ENCODE results near the gene CYP4A22.
"Not testable (repeated sequence)": the region's sequence is repeated elsewhere in the genome, so short reads cannot be mapped to it uniquely, and the experiment has no call there.

CYP4A22 gene

GRCh38 chr1:47157957-47158356, 20.7 kb downstream of the CYP4A22 start:
- not testable (repeated sequence) for DNase-seq

GRCh38 chr1:47160716-47161115, 23.5 kb downstream of the CYP4A22 start:
- DNase-seq = no peak

DNA sequence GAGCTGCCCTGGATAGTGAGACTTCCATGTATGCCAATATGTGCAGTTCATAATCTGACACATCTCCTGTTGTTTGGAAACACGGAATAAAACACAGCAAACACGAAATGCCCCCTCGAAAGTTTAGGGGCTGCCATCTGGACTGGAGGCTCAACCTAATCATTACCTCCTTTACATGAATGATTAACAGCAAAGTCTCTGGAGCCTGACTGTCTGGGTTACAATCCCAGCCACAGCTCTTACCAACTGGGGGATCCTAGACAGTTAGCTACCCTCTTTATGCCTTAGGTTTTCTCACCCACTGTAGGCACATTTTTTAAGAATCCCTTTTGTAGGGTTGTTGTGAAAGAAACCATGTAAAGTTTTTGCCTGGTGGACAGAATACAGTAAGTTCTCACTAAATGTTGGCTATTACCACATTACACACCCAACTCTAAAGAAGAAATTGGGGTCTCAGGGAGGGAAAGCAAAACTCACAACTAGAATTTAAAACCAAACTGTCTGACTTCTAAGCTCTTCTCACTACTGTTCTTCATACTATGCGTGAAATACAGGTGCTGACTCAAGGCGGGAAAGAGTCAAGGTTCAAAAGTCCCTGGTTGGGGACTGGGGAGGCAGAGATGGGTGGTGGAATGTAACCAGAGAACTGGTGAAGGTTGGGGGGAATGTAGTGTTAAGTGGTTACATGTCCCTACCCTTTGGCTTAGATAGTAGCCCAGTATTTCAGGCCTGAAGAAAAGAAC, 24.2 kb downstream of the CYP4A22 start:
- no peak for DNase-seq

DNA sequence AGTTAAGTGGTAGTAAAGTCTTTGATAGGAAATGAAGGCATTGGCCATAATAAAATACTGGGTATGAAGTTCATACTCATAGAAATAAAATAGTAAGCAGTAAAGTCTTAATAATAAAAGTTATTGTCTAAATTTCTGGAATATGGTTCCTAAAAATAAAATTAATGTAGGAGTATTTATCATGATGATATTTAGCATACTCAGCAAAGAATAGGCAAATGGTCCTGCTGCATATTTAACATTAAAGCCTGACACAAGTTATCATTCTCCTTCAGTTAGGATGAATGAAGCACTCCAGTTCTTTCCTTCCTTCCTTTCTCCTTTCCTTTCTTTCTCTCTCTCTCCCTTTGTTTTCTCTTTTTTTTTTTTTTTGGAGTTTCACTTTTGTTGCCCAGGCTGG, 27.3 kb downstream of the CYP4A22 start:
- DNase-seq = no peak

- no peak for DNase-seq
These were observed 35.5 kb downstream of the CYP4A22 start for GRCh38 chr1:47172782-47173181.

- DNase-seq = no peak
These were observed 37.4 kb downstream of the CYP4A22 start for GRCh38 chr1:47174656-47175020.

DNA sequence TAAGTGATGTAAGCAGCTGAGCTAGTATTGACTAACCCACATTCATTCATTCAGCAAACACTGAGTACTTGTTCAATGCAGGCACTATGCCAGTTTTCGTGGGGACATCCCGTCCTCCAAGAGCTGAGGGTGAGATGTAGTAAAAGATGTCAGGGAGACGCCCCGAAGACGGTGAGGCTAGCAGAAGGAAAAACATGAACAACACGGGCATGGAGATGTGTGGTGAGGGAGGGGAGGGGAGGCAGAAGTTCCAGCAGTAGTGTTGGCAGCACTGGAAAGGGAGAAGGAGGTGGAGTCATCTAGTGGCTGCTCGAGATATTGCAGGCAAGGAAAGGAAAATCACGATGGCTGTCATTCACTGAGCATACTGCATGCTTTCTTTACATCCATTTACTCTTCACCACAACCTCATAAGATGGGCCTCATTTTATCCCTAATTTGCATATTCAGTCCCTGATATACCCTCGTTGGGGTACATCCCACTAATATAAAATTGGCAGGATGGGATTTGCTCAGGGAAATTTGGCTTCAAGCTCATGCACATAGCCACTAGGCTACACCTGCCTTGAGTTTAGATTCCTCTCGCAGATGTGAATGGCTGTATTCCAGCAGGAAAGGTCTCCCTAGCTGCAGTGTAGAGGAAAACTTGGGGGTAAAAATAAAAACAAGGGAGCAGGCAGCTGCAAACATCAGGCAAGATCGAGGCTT, 38.1 kb downstream of the CYP4A22 start:
- DNase-seq = peak; percentile 49 to 61

DNA sequence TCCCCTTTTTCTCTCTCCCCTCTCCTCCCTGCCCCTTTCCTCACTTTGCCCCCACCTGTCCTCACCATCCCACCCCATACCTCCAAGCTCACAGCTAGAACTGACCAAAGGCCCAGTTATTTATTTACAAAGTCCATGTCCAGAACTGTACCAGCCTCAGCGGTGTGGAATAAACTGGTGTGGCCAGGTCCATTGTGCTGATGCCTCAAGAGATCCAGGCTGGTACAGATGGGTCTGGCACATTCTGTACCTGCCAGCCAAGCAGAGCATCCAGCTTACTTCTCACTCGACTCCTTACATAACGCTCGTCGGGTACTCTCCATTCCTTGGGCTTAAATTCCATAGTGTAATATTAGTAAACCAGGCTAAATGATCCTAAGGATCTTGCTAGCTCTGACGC, 40.8 kb downstream of the CYP4A22 start:
- no peak for DNase-seq

- no peak for DNase-seq
These were observed 41.4 kb downstream of the CYP4A22 start for GRCh38 chr1:47178654-47179016.

DNA sequence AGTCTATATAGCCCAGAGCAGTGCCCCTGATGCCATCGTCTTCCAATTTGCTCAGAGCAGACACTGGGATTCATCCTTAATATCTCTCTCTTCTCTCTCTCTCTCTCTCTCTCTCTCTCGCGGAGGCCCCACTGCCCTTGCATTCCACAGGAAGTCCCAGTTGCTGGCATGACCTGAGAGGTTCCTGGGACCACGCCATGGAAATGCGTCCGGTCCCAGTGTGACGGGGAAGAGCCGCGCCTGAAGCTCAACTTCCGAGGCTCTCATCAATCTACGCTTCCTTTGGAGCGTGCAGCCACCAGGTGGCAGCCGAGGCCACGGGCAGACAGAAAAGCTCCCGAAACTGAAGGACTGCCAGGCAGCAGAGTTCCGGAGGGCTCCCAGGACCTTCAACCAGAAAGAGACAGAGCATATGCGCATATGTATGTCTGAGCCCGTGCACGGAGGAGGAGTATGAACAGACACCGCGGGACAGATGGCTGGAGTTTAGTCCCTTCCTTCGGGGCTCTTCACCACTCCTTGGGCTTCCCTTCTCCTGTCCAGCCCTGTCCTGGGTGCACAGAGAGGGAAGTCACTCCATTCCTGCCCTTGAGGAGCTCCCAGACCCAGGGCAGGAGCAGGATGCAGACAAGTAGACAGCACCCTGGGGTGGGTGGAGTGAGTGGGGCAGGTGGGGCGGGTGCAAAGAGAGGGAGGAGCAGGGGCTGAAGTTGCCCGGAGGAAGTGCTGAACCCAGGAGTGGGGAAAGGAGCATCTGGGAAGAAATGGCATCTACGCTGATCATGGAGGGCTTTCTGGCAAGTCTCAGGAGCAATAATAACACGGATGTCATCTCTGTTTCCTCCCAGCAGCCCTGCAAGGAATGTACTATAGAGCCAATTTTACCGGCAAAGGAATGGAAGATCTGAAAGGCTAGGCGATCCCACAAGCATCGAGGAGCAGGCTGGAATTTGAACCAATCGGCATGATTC, 42.1 kb downstream of the CYP4A22 start:
- DNase-seq = peak; percentile 86 to 90

DNA sequence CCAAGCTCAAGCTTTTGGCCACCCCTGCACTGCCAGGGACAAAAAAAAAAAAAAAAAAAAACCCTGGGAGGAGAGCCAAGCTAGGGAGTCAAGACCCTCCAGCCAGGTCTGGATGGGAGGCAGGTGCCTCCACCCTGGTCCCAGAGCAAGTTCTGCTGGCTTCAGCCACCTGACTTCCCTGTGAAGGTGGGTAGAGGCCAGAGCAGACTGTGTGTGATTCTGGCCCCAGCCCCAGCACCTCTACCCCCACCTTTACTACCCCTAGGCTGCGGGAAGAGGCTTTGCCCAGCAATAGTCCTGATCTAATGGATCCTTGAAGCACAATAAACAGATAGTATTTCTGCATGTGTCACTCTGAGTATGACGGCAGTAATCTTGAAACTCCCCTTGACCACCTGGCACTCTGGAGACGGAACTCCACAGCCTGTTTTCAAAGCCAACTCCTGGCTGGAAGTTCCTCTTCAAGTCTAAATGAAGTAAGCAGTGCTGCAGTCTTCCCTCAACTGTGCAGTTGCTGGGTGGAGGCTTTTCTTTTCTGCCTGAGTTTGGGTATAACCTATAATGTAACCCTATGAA, 42.8 kb downstream of the CYP4A22 start:
- no peak for DNase-seq

- no peak for DNase-seq
These were observed 43.4 kb downstream of the CYP4A22 start for GRCh38 chr1:47180603-47181094.

DNA sequence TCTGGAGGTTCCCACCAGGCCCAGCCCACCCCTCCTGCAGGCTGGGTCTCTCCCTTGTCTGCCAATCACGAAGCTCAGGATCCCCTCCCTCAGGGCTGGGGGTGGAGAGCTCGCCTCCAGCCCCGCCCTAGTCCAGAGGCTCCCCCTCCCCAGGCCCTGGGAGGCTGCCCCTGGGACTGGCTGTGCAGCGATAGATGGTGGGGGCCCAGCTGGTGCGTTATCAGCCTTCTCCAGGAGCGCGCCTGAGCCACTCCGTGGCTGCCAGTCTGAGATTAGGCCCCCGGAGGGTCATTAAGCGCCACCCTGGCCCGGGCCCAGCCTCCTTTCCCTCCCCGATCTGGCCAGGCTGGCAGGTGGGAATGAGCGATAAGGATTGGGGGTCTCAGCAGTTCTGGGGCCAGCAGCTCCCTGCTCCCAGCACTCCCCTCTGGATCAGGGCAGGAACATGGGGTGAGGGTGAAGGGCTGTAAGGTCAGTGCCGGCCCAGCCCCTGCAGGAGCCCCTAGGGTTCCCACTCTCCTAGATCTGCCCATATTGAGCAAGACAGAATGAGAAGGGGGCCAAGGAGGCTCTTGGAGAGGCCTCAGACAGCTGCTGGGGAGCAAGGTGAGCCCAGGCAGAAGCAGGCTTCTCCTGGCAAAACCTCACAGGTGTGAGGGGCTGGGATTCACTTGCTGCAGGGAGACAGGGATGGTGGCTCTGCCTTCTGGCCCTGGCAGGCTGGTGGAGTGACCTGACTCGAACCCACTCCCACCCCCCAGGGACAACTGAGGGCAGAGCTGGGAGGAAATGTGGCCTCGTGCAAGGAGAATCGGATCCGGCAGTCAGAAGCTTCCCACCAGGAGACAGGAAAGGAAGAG, 44.1 kb downstream of the CYP4A22 start:
- DNase-seq = no peak

DNA sequence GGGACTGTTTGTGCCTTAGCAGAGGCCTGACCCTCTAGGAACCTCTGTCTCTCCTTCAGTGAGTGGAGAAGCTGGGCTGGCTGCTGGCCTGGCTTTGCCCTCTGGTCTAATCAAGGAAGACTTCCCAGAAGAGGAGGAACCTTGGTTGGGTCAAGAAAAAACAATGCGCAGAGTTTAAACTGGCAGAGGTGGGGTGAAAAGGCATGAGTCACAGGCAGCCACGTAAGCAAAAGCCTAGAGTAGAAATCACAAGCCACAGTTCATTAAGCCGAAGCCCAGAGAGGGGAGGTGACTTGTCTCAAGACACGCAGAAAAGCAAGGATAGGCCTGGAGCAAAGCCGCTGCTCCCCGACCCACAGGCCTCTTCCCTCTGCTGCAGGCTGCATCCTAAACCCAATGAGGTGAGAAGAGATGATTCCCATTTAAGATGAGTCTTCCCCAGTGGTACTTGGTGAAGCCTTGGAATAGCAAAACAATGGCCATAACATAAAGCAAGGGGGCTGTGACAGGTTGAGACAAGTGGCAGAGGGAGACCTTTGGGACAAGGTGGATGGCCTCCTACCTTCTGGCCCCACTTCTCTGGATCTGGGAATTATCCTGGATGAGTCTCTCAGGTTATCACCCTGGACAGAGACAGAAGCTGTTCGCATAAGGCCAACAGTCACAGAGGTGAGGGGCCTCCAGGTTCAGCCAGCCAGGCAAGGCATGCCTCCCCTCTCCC, 44.9 kb downstream of the CYP4A22 start:
- no peak for DNase-seq

DNA sequence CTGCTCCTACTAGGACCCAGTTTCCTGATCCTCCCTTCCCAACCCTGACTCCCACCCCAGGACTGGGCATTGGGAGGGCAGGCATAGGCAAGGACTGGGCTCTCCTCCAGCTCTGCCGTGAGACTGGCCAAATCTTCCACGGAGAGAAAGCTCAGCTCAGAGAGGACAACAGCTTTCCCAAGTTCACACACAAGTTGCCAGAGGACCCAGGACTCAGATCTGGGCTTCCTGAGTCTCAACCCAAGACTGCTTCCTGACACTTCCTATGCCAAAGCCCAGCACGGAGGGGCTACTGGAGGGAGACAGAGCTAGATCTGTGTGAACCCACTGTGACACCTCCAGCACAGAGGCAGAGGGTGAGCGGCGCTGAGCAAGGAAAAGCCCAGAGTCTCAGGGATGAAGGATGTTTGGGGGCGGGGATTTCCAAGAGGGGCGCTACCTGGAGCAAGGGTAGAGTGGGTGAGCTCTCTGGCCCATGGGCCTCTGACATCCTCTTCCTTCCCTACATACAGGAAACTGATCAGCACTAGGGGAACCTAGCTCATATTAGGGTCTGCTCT, 45.5 kb downstream of the CYP4A22 start:
- DNase-seq = no peak

GRCh38 chr1:47183308-47184089, 46.3 kb downstream of the CYP4A22 start:
- DNase-seq = no peak

DNA sequence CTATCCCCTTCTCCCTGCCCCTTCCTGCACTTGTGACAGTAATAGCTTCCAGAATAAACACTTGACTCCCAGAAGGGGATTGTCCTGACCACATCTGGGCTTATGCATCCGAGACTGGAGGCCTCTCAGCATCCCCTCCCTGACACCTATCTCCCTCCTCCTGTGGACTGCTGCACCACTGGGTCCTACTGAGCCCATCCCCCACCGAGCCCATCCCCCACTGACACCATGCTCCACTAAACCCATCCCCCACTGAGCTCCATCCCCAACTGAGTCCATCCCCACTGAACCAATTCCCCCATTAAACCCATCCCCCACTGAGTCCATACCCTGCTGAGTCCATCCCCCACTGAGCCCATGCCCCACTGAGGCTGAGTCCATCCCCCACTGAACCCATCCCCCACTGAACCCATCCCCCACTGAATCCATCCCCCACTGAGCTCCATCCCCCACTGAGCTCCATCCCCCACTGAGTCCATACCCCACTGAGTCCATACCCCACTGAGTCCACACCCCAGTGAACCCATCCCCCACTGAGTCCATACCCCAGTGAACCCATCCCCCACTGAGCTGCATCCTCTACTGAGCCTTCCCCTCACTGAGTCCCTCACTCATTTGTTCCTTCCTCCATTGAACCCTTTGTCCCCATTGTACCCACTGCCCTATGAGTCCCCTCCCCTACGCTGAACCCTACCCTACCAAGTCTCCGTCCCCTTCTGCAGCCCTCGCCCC, 47.0 kb downstream of the CYP4A22 start:
- no peak for DNase-seq

GRCh38 chr1:47184822-47185677, 47.8 kb downstream of the CYP4A22 start:
- no peak for DNase-seq

All from activated CD4-positive, alpha-beta T cell treated with anti-CD3 and anti-CD28 coated beads, Interleukin-2, amount 50 U/mL, for 48 hours (primary cell).